PC-3 (cell line): Measurements from ENCODE around the gene FAM13A.

ENCODE experiments used
- EZH2 ChIP-seq: fragments of 300-600 bp; sonication (generic); IDR thresholded peaks from one replicate; pipeline ENCODE4 v1.6.1; 2017; ENCODE audit warnings: antibody characterized with exemption, mild to moderate bottlenecking, low read length; ENCODE audit not compliant: unreplicated experiment
- EZH2phosphoT487 ChIP-seq: fragments of 300-600 bp; sonication (generic); IDR thresholded peaks from 2 replicates; pipeline ENCODE4 v1.6.1; 2018; ENCODE audit warnings: mild to moderate bottlenecking, antibody characterized with exemption, low read length, borderline replicate concordance
- TF ChIP-seq, protein P1 (sequence below): fragments of 300-600 bp; sonication (generic); conservative IDR thresholded peaks from 2 replicates; pipeline ENCODE4 v1.5.1; 2017; ENCODE audit warnings: antibody characterized with exemption, low read depth, mild to moderate bottlenecking, low read length

DNA sequence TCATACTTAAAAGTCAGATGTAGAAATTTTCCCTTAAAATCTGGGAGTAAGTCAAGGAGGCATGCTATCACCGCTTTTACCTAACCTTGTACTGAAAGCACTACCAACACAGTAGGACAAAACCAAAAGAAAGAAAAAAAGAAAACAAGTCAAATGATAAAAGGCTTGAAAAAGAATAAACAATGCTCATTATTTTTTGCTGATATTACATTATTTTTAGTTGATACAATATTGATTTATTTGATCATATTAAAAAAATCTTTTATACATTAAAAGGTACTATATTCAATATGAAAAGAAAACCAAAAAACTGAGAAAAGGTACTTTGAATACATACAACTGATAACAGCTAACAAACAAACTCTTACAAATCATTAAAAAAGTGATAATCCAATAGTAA is 164.3 kb downstream of the FAM13A start:
- TF ChIP-seq EZH2 (no peak), EZH2phosphoT487 (no peak)
- TF ChIP-seq, protein P1, sequence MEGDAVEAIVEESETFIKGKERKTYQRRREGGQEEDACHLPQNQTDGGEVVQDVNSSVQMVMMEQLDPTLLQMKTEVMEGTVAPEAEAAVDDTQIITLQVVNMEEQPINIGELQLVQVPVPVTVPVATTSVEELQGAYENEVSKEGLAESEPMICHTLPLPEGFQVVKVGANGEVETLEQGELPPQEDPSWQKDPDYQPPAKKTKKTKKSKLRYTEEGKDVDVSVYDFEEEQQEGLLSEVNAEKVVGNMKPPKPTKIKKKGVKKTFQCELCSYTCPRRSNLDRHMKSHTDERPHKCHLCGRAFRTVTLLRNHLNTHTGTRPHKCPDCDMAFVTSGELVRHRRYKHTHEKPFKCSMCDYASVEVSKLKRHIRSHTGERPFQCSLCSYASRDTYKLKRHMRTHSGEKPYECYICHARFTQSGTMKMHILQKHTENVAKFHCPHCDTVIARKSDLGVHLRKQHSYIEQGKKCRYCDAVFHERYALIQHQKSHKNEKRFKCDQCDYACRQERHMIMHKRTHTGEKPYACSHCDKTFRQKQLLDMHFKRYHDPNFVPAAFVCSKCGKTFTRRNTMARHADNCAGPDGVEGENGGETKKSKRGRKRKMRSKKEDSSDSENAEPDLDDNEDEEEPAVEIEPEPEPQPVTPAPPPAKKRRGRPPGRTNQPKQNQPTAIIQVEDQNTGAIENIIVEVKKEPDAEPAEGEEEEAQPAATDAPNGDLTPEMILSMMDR, result no peak
